CD4-positive, alpha-beta memory T cell (primary cell): ENCODE results near the gene GDI1. TPM values are rescaled to one million over a fixed set of nuclear protein-coding genes. Genes with fewer than 3 reads are reported as not detected.
"Not testable (repeated sequence)": the region's sequence is repeated elsewhere in the genome, so short reads cannot be mapped to it uniquely, and the experiment has no call there.

Source experiments
- CTCF ChIA-PET: fragments of 350-600 bp; sonication (Branson Sonifier 250); formaldehyde crosslinking; loops from one replicate; lab custom pipeline; 2021; ENCODE audit warnings: inconsistent platforms; ENCODE audit not compliant: partially characterized antibody; lab: Charles Lee
- POLR2A ChIA-PET: fragments of 350-600 bp; sonication (Branson Sonifier 250); formaldehyde crosslinking; loops from one replicate; lab custom pipeline; 2021; ENCODE audit not compliant: partially characterized antibody; lab: Charles Lee
- DNase-seq, 5 donors: peaks; one replicate each; pipeline versions ENCODE4 v3.0.0 to v3.0.0-alpha.2; 2020 to 2022; ENCODE audit warnings: mixed read lengths in 1 of 5
- H3K27ac ChIP-seq: one replicate; pipeline ENCODE4 v1.7.0; 2013; ENCODE audit warnings: low read depth, low read length
- H3K27me3 ChIP-seq: 2 replicates; pipeline ENCODE4 v1.7.0; 2013; ENCODE audit warnings: mild to moderate bottlenecking, low read length, moderate library complexity; ENCODE audit not compliant: insufficient read depth
- H3K36me3 ChIP-seq: 2 replicates; pipeline ENCODE4 v1.7.0; 2013; ENCODE audit warnings: mild to moderate bottlenecking, low read length, moderate library complexity; ENCODE audit not compliant: insufficient read depth
- H3K4me1 ChIP-seq: 2 replicates; pipeline ENCODE4 v1.7.0; 2013; ENCODE audit warnings: mild to moderate bottlenecking, low read length, moderate library complexity; ENCODE audit not compliant: insufficient read depth
- H3K4me3 ChIP-seq, 2 donors: one replicate each; pipeline ENCODE4 v1.7.0; 2013; ENCODE audit warnings: low read length in 2 of 2, mild to moderate bottlenecking in 1 of 2
- H3K9me3 ChIP-seq, 2 donors: one replicate each; pipeline ENCODE4 v1.7.0; 2013; ENCODE audit warnings: low read length in 2 of 2, control low read depth in 1 of 2; ENCODE audit not compliant: control insufficient read depth in 1 of 2
- H3K27ac Mint-ChIP-seq, 7 donors: one replicate each; pipeline ENCODE4 v1.8.0; 2020 to 2021; ENCODE audit warnings: mixed read lengths in 7 of 7, mild to moderate bottlenecking in 6 of 7, inconsistent platforms in 3 of 7, moderate library complexity in 3 of 7
- H3K27me3 Mint-ChIP-seq, 2 donors: one replicate each; pipeline ENCODE4 v1.8.0; 2020 to 2021; ENCODE audit warnings: mixed read lengths in 2 of 2
- H3K36me3 Mint-ChIP-seq, 2 donors: one replicate each; pipeline ENCODE4 v1.8.0; 2020 to 2021; ENCODE audit warnings: mixed read lengths in 2 of 2, inconsistent platforms in 1 of 2, mild to moderate bottlenecking in 1 of 2
- H3K4me1 Mint-ChIP-seq, 4 donors: one replicate each; pipeline ENCODE4 v1.8.0; 2020 to 2021; ENCODE audit warnings: mixed read lengths in 4 of 4, mild to moderate bottlenecking in 1 of 4
- H3K4me3 Mint-ChIP-seq, 8 donors: one replicate each; pipeline ENCODE4 v1.8.0; 2020 to 2021; ENCODE audit warnings: mixed read lengths in 8 of 8, mild to moderate bottlenecking in 7 of 8, moderate library complexity in 6 of 8, inconsistent platforms in 3 of 8
- H3K9me3 Mint-ChIP-seq, 8 donors: one replicate each; pipeline ENCODE4 v1.8.0; 2020 to 2021; ENCODE audit warnings: mixed read lengths in 8 of 8, mild to moderate bottlenecking in 5 of 8, inconsistent platforms in 3 of 8, moderate library complexity in 1 of 8
- intact Hi-C: fragments of 100-400 bp; cut with micrococcal nuclease; formaldehyde crosslinking; loops from one replicate; pipeline ENCODE4 v1.15.1; 2023
- polyA plus RNA-seq, 2 donors: library from polyadenylated mRNA; unstranded; fragments of 300-500 nt; fragmentation: Illumina TruSeq; gene quantifications; one replicate each; pipeline ENCODE4 v1.2.3, GENCODE V29; 2021
- total RNA-seq, 2 experiments: library from RNA; stranded (reverse); gene quantifications; one replicate each; pipeline ENCODE4 v1.2.3, GENCODE V29; 2021

Gene GDI1
- total RNA-seq = 100 to 1,000 TPM; 212 to 220 TPM
- 10 to 100 TPM; 48.2 to 63.9 TPM for polyA plus RNA-seq

DNA sequence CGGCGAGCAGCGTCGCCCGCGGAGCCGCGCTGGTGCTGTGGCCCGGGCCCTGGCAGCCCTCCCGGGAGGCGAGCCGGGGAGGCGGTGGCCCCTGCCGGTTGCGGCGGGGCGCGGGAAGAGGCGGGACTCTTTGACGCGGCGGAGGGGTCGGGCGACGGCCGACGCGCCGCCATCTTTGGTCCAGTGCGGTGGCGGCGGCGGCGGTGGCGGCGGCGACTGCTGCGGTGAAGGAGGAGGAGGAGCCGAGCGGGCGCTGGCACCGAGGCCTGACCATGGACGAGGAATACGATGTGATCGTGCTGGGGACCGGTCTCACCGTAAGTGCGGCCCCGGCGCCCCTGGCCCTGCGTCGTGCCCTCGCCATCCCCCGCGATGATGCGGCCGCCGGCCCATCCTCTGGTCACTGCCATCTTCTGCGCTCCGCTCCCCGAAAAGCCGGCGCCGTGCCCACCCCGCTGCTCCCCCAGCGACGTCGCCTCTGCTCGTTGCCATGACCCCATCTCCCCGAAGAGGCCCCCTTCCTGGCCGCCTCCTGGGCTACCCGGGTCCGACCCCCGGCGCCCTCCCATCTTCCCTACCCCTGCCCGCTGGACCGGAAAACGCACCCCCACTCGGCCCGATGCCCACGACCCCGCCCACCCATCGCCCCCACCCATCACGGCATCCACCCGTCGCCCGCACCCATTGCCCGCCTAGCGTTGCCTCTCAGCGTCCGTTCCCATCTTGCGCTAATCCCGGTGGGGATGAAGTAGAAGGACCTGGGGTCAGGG lies at the start of gene GDI1:
Gene GDI1 (plus strand): TSS at position 172 of the 770 bp plus-strand sequence. CDS start 101 bp downstream, at position 273.
- H3K9me3 ChIP-seq = no peaks in the 10 kb centered on the region
- Mint-ChIP-seq H3K27me3 (no peaks in the 10 kb centered on the region), H3K27ac (peak within 1 kb of the TSS; percentile 84 to 98 (median 94)), H3K36me3 (peaks cover 6 to 33% of the 10 kb centered on the region in 2 donors), H3K9me3 (peaks cover 0 to 6% (median 0%) of the 10 kb centered on the region in 8 donors), H3K4me1 (peaks cover 11 to 37% (median 24%) of the 10 kb centered on the region in 4 donors), H3K4me3 (peak within 1 kb of the TSS; percentile 86 to 89 (median 88))
- H3K4me3 ChIP-seq = peak within 1 kb of the TSS; percentile 29 to 40
- no peaks in the 10 kb centered on the region for H3K36me3 ChIP-seq
- CTCF ChIA-PET = no interaction called here
- peaks cover 39% of the 10 kb centered on the region for H3K4me1 ChIP-seq
- intact Hi-C loops = loop anchor here (5.0 kb wide), 1 partner anchor 80 kb away; the partner anchor contains the start of gene FAM3A
- H3K27me3 ChIP-seq = no peaks in the 10 kb centered on the region
- DNase-seq = peak; percentile 59 to 69 (median 65)
- H3K27ac ChIP-seq = peak within 1 kb of the TSS; percentile 82
- POLR2A ChIA-PET = interaction anchor here (1.0 to 1.5 kb wide), 4 partner anchors 10 to 53 kb away, joined by 3 to 7 read pairs (median 5); partner anchors contain the start of gene SLC10A3

DNA sequence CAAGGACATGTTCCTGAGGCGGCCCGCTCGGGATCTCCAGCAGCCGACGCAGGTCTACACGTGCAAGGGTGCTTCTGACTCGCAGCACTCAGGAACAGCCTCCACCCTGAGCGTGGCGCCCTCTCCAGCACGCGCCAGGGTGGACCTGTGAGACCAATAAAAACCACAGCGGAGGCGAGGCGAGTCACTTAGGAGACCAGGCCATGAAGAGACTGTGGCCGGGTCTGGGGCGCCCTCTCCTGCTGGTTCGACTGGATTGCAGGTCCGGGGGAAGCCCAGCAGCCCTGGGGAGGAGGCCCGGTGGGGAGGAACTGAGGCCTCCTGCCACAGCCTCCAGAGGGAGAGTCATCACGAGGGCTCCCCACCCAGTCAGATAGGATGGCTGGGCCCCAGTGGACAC lies 48.9 kb upstream of the GDI1 start:
- H3K4me1 Mint-ChIP-seq, H3K27me3 ChIP-seq, H3K27ac ChIP-seq, H3K4me3 ChIP-seq, H3K4me3 Mint-ChIP-seq, POLR2A ChIA-PET, H3K27me3 Mint-ChIP-seq, H3K27ac Mint-ChIP-seq, H3K4me1 ChIP-seq, H3K9me3 ChIP-seq, CTCF ChIA-PET, DNase-seq, H3K36me3 Mint-ChIP-seq, H3K9me3 Mint-ChIP-seq, H3K36me3 ChIP-seq, intact Hi-C loops: not testable (repeated sequence)

DNA sequence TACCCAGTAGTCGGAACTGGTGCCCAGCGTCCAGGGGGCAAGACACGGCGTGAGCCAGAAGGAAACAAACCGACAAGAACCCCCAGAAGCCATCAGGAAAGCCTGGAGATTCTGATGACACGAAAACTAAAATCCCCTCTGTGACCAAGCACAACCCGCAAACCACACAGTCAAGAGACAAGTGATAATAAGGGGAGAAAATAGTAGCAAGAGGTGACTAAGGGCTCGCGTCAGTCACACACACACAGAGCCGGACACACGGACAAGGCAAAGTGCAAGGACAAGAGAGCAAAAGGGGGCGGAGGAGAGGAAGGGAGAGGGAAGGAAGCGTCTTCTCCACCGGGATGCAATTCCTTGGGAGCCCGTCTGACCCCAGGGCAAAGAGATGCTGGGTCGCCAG lies 48.3 kb upstream of the GDI1 start:
- POLR2A ChIA-PET = not testable (repeated sequence)

DNA sequence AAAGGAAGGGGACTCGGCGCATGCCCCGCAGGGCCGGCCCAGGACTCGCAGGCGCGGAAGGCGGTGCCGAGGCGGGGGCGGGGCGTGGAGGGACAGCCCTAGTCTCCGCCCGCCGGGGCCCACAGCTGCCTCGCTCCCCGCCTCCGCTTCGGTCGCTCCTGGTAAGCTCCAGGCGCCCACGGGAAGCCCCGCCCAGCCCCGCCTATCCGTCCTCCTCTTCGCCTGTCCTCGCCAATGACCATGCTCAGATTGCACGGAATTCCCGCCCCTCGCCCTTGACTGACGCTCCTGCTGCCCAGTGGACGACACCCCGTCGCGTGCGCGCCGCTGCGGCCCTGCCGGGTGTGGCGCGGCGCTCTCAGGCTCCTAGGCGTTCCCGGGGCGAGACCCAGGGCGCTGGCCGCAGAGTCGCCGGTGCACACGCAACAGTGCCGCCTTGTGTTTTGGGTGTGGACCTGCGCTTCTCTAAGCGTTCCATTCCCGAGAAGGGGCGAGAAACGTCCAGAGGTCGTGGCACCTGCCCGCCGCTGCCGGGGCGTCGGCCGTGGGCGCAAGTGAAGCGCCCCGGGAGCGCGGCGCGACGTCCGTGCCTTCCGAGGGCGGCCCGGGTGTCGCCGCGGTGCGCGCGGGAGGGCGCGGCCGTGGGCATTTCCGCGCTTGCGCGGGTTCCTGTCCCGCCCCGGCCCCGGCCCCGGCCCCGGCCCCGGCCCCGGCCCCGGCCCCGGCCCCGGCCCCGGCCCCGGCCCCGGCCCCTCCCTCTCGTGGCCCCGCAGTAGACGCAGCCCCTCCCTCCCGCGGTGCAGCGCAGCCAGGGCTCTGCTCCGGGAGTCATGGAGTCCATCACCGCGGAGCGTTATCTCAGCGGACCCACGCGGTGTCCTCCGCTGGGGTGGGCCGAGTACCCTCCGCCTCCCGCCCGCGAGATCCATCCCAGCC lies 46.9 kb upstream of the GDI1 start:
- POLR2A ChIA-PET, H3K27me3 Mint-ChIP-seq, intact Hi-C loops: not testable (repeated sequence)

More for the DNA sequence above, 48.3 kb upstream of the GDI1 start:
- H3K27ac ChIP-seq, intact Hi-C loops, H3K9me3 ChIP-seq, H3K4me1 ChIP-seq, H3K4me3 Mint-ChIP-seq, H3K36me3 Mint-ChIP-seq, H3K9me3 Mint-ChIP-seq, H3K27ac Mint-ChIP-seq, H3K36me3 ChIP-seq, H3K27me3 Mint-ChIP-seq, DNase-seq, H3K4me3 ChIP-seq, CTCF ChIA-PET, H3K4me1 Mint-ChIP-seq, H3K27me3 ChIP-seq: not testable (repeated sequence)

DNA sequence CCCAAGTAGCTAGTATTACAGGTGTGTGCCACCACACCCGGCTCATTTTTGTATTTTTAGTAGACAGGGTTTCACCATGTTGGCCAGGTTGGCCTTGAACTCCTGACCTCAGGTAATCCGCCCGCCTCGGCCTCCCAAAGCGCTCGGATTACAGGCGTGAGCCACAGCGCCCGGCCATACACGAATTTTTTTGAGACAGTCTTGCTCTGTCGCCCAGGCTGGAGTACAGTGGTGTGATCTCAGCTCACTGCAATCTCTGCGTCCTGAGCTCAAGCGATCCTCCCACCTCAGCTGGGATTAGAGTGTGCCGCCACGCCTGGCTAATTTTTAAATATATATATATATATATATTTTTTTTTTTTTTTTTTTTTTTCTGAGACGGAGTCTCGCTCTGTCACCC lies 40.6 kb upstream of the GDI1 start:
- DNase-seq, H3K27ac ChIP-seq, H3K4me3 ChIP-seq, H3K9me3 ChIP-seq, H3K27me3 Mint-ChIP-seq, H3K27me3 ChIP-seq, intact Hi-C loops: not testable (repeated sequence)
- H3K4me1 Mint-ChIP-seq = peaks cover 7 to 32% (median 16%) of the 10 kb centered on the region in 4 donors
- peaks cover 19 to 32% of the 10 kb centered on the region in 2 donors for H3K36me3 Mint-ChIP-seq
- Histone ChIP-seq H3K36me3 (peaks cover 23% of the 10 kb centered on the region), H3K4me1 (peaks cover 15% of the 10 kb centered on the region)
- peak overlapping the region in 2 of 7 donors; percentile 43 to 99 for H3K27ac Mint-ChIP-seq
- POLR2A ChIA-PET = interaction anchor here (0.9 to 6.0 kb wide), 5 partner anchors 15 to 91 kb away, joined by 3 to 111 read pairs (median 69); partner anchors contain the start of genes DNASE1L1, SLC10A3, TAFAZZIN and UBL4A
- H3K4me3 Mint-ChIP-seq = peak overlapping the region in 2 of 8 donors; percentile 52 to 63
- H3K9me3 Mint-ChIP-seq = peaks cover 0 to 13% (median 0%) of the 10 kb centered on the region in 8 donors
- CTCF ChIA-PET = interaction anchor here (0.6 kb wide), 1 partner anchor 88 kb away, joined by 3 read pairs; no protein-coding TSS in a partner anchor

More for the DNA sequence above, 46.9 kb upstream of the GDI1 start:
- H3K4me3 ChIP-seq, H3K9me3 Mint-ChIP-seq, H3K27me3 ChIP-seq, CTCF ChIA-PET, H3K9me3 ChIP-seq, H3K36me3 Mint-ChIP-seq, H3K4me1 Mint-ChIP-seq, H3K27ac Mint-ChIP-seq, H3K4me3 Mint-ChIP-seq, H3K4me1 ChIP-seq, H3K27ac ChIP-seq, H3K36me3 ChIP-seq: not testable (repeated sequence)
- DNase-seq = peak; percentile 24 to 70 (median 62)

DNA sequence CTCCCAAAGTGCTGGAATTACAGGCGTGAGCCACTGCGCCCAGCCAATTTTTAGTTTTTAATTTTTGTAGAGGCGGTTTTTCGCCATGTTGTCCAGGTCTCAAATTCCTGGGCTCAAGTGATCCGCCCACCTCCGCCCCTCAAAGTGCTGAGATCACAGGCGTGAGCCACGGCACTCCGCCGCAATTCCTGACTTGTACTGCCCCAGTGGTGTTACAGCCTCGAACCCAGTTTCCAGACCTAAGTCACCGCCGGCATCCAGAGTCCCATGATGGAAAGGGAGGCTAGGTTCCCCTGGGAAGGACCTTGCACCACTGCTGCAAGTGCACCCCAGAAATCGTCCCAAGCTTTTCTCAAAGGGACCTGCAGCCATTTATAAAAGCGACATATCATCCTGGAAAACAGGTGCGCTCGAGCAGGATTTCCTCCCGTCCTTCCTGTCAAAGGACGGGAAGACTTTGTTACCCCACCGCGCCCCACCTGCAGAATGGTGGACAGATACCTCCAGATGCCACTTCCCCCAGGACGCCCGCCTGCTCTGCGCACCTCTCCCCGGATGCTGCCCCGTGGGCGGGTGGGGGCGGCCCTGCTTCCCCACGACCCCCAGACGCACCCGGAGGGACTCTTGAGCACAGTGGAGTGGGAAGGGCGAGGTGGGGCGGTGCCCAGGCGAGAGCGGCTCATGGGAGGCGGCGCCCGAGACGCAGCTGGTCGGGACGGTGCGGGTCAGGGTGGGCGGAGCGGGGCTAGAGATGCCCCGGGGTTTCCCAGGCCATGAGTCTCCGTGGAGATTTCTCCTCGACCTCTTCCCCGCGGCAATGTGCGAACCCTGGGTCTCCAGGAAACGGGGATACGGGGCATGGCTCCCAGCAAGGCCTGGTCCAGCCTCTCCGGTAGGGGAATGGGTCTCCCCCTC lies 39.7 kb upstream of the GDI1 start:
- Histone ChIP-seq H3K27ac (peak overlapping the region; percentile 96), H3K4me3 (peak overlapping the region; percentile 11 to 95), H3K36me3 (peaks cover 23% of the 10 kb centered on the region), H3K27me3 (no peaks in the 10 kb centered on the region), H3K9me3 (no peaks in the 10 kb centered on the region), H3K4me1 (peaks cover 15% of the 10 kb centered on the region)
- Mint-ChIP-seq H3K36me3 (peaks cover 19 to 34% of the 10 kb centered on the region in 2 donors), H3K9me3 (peaks cover 0 to 13% (median 0%) of the 10 kb centered on the region in 8 donors), H3K4me3 (peak overlapping the region; percentile 96 to 99 (median 99)), H3K27ac (peak overlapping the region; percentile 99 to 100 (median 99)), H3K4me1 (peaks cover 7 to 32% (median 16%) of the 10 kb centered on the region in 4 donors), H3K27me3 (no peaks in the 10 kb centered on the region)
- CTCF ChIA-PET = interaction anchor here (0.8 to 3.1 kb wide), 3 partner anchors 11 to 137 kb away, joined by 3 to 26 read pairs (median 3); partner anchors contain the start of gene DNASE1L1
- POLR2A ChIA-PET = interaction anchor here (0.6 to 6.0 kb wide), 32 partner anchors 14 to 470 kb away, joined by 3 to 111 read pairs (median 6); partner anchors contain the start of genes ATP6AP1, DNASE1L1, EMD and FAM3A
- intact Hi-C loops = no loop called here
- peak in 1 of 5 donors; percentile 64 for DNase-seq
